ENCODE results near the gene ZNF784. TPM values are rescaled to one million over a fixed set of nuclear protein-coding genes. Genes with fewer than 3 reads are reported as not detected.

ZNF784 gene
- total and polyA plus RNA-seq, 9 of the 15 experiments (the other 6 are each of a cell fraction or from before 2014, with no cell fraction given): 0.14 to 6.1 (median 2.1) TPM

- no peak for TF ChIP-seq ZBTB5 (IDR thresholded peaks at IDR 0.05)
- no peak for TF ChIP-seq E2F8 (IDR thresholded peaks at IDR 0.05; ENCODE audit: low read depth, partially characterized antibody)
- TF ChIP-seq CHD2 (IDR thresholded peaks at IDR 0.05; ENCODE audit: low read depth, low read length): no peak
- TF ChIP-seq ZBTB12 (CRISPR knock-in tag; IDR thresholded peaks at IDR 0.05): no peak
- no peak for TF ChIP-seq SAFB (IDR thresholded peaks at IDR 0.05; ENCODE audit: borderline replicate concordance, low read depth, low read length)
- TF ChIP-seq ESRRB (CRISPR knock-in tag; IDR thresholded peaks at IDR 0.05; ENCODE audit: borderline replicate concordance): no peak
- TF ChIP-seq PYGO2 (tag; IDR thresholded peaks at IDR 0.05): no peak
- TF ChIP-seq ZNF592 (IDR thresholded peaks at IDR 0.05): no peak
- TF ChIP-seq PHTF2 (CRISPR knock-in tag; IDR thresholded peaks at IDR 0.05): no peak
- no peak for TF ChIP-seq HEY1 (CRISPR knock-in tag; IDR thresholded peaks at IDR 0.05; ENCODE audit: borderline replicate concordance)
- TF ChIP-seq ETV1 (tag; conservative IDR thresholded peaks at IDR 0.05; ENCODE audit: low read depth): no peak
- no peak for TF ChIP-seq SNAPC5 (CRISPR knock-in tag; IDR thresholded peaks at IDR 0.05)
- TF ChIP-seq ZFP36 (IDR thresholded peaks at IDR 0.05; ENCODE audit: low read depth, low read length, partially characterized antibody): no peak
- TF ChIP-seq NR0B1 (IDR thresholded peaks at IDR 0.05; ENCODE audit: partially characterized antibody): no peak
- TF ChIP-seq ZNF184 (CRISPR knock-in tag; IDR thresholded peaks at IDR 0.05): no peak
Measured at GRCh38 chr19:55641426-55642152, 17.2 kb upstream of the ZNF784 start (continued).

All from K562 (cell line).